ENCODE results near the gene EID2B. TPM values are rescaled to one million over a fixed set of nuclear protein-coding genes. Genes with fewer than 3 reads are reported as not detected.

Gene EID2B
- total and polyA plus RNA-seq, 9 of the 15 experiments (the other 6 are each of a cell fraction or from before 2014, with no cell fraction given): 2.8 to 8.8 (median 4.8) TPM

DNA sequence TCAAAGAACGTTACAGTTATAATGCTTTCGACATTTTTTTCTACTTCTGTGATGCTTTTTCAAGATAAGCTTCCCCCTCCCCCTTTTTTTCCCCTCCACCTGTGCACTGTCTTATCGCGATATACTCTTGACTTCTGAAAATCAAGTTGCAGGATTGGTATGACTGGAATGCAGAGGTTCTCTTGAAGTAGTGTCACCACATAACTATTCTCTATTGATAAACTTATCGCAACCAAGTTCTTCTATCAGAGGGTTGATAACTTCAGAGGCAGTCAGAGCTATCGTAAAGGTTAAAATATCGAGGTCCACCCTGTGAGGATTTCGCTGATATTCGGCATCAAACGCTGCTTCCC, 6.5 kb upstream of the EID2B start:
- 1% methylated on average over 10 of the region's 10 CpGs for WGBS (ENCODE audit: insufficient coverage, low coverage, missing lambda C conversion rate)
- intact Hi-C loops (cut with micrococcal nuclease): no loop called here
- H2AFZ ChIP-seq (ENCODE audit: low read depth, low read length): peak overlapping the region; percentile 98
- no TSS peak for BruUV-seq (replicated peaks)
- 0 out of 3 replicates have a peak, but pooled peaks cover 2% of the 10 kb centered on the region for H3K36me3 ChIP-seq (ENCODE audit: control insufficient read depth, insufficient read depth, low read length)
- CTCF ChIA-PET (ENCODE audit: low intra/inter-chr PET ratio): no interaction called here
- H4K20me1 ChIP-seq (replicated peaks; ENCODE audit: control insufficient read depth, insufficient read depth, low read length): no peaks in the 10 kb centered on the region
- peak overlapping the region; percentile 75 to 99 for H3K9ac ChIP-seq (ENCODE audit: insufficient read depth in 1 of 2, low read depth in 2 of 2, low read length in 2 of 2)
- H3K27ac ChIP-seq (ENCODE audit: extremely low read depth, low read depth, low read length): peak overlapping the region; percentile 81
- peak overlapping the region; percentile 88 for H3K4me3 ChIP-seq
- no peak for ATAC-seq
- peak overlapping the region; percentile 92 for H3K4me2 ChIP-seq (ENCODE audit: insufficient read depth, low read length)
- peak; percentile 69 for FAIRE-seq
- H3K9me1 ChIP-seq (ENCODE audit: control insufficient read depth, insufficient read depth, low read length): no peaks in the 10 kb centered on the region
- POLR2A ChIA-PET: interaction anchor here (0.6 to 1.2 kb wide), 5 partner anchors 9 to 301 kb away, joined by 3 to 8 read pairs (median 3); partner anchors contain the start of gene RPS16
- peaks cover 17% of the 10 kb centered on the region for H3K79me2 ChIP-seq (ENCODE audit: control insufficient read depth, insufficient read depth, low read length)
- peaks cover 2 to 7% of the 10 kb centered on the region in 2 experiments; a peak in 2 of 5 replicates for H3K27me3 ChIP-seq (ENCODE audit: control insufficient read depth in 2 of 2, insufficient read depth in 2 of 2, low read length in 2 of 2)
- peaks cover 3 to 8% of the 10 kb centered on the region in 2 experiments; a peak in 2 of 5 replicates for H3K4me1 ChIP-seq (replicated peaks in 1 of 2; ENCODE audit: control insufficient read depth in 2 of 2, insufficient read depth in 2 of 2, low read length in 2 of 2)
- no peaks in the 10 kb centered on the region for H3K9me3 ChIP-seq (replicated peaks; ENCODE audit: control insufficient read depth, insufficient read depth, low read depth, low read length)
- DNase-seq (ENCODE audit: extremely low read depth in 1 of 4, low spot score in 3 of 4): peak in 2 of 4 experiments; percentile 16 to 22
- in situ Hi-C loops (cut with MboI): loop anchor here (5.0 kb wide), 1 partner anchor 97 kb away; no protein-coding TSS in a partner anchor
- TF ChIP-seq GABPB2 (CRISPR knock-in tag; conservative IDR thresholded peaks at IDR 0.05) (no peak), SMARCE1 (IDR thresholded peaks at IDR 0.05) (peak; percentile 48; the same call in 1 of the 2 replicates), MTA1 (IDR thresholded peaks at IDR 0.05; ENCODE audit: borderline replicate concordance) (0 out of 2 replicates have a peak, but pooled peaks have one; percentile 33), ZNF551 (CRISPR knock-in tag; IDR thresholded peaks at IDR 0.05) (no peak), ZFX (CRISPR knock-in tag; IDR thresholded peaks at IDR 0.05) (no peak), TEAD4 (IDR thresholded peaks at IDR 0.05; ENCODE audit: low read length) (peak; percentile 67), TEAD4 (CRISPR knock-in tag; IDR thresholded peaks at IDR 0.05; ENCODE audit: borderline replicate concordance) (no peak), HDAC1 (IDR thresholded peaks at IDR 0.05) (peak in 1 of 2 experiments; percentile 45; a peak in 1 of 4 replicates), FOXJ3 (CRISPR knock-in tag; IDR thresholded peaks at IDR 0.05) (no peak), ZBED1 (IDR thresholded peaks at IDR 0.05) (peak; percentile 98), MEIS2 (IDR thresholded peaks at IDR 0.05; ENCODE audit: partially characterized antibody) (no peak), KDM2B (CRISPR knock-in tag; IDR thresholded peaks at IDR 0.05) (no peak), ZBTB1 (CRISPR knock-in tag; IDR thresholded peaks at IDR 0.05; ENCODE audit: borderline replicate concordance, low read depth) (no peak), DPF2 (IDR thresholded peaks at IDR 0.05) (0 out of 2 replicates have a peak, but pooled peaks have one; percentile 23), ZEB2 (IDR thresholded peaks at IDR 0.05) (0 out of 2 replicates have a peak, but pooled peaks have one; percentile 57), CHD2 (IDR thresholded peaks at IDR 0.05; ENCODE audit: low read depth, low read length) (peak; percentile 74; the same call in 1 of the 2 replicates), STAT5A (IDR thresholded peaks at IDR 0.05; ENCODE audit: borderline replicate concordance, low read length) (0 out of 2 replicates have a peak, but pooled peaks have one; percentile 5), HNRNPH1 (optimal IDR thresholded peaks at IDR 0.05; ENCODE audit: low read depth, low read length) (no peak), BCOR (IDR thresholded peaks at IDR 0.05) (no peak)
- TF ChIP-seq, protein P1, sequence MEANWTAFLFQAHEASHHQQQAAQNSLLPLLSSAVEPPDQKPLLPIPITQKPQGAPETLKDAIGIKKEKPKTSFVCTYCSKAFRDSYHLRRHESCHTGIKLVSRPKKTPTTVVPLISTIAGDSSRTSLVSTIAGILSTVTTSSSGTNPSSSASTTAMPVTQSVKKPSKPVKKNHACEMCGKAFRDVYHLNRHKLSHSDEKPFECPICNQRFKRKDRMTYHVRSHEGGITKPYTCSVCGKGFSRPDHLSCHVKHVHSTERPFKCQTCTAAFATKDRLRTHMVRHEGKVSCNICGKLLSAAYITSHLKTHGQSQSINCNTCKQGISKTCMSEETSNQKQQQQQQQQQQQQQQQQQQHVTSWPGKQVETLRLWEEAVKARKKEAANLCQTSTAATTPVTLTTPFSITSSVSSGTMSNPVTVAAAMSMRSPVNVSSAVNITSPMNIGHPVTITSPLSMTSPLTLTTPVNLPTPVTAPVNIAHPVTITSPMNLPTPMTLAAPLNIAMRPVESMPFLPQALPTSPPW (CRISPR knock-in tag; IDR thresholded peaks at IDR 0.05): peak; percentile 26; the same call in 1 of the 2 replicates
- TF ChIP-seq, protein P2, sequence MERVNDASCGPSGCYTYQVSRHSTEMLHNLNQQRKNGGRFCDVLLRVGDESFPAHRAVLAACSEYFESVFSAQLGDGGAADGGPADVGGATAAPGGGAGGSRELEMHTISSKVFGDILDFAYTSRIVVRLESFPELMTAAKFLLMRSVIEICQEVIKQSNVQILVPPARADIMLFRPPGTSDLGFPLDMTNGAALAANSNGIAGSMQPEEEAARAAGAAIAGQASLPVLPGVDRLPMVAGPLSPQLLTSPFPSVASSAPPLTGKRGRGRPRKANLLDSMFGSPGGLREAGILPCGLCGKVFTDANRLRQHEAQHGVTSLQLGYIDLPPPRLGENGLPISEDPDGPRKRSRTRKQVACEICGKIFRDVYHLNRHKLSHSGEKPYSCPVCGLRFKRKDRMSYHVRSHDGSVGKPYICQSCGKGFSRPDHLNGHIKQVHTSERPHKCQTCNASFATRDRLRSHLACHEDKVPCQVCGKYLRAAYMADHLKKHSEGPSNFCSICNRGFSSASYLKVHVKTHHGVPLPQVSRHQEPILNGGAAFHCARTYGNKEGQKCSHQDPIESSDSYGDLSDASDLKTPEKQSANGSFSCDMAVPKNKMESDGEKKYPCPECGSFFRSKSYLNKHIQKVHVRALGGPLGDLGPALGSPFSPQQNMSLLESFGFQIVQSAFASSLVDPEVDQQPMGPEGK (CRISPR knock-in tag; IDR thresholded peaks at IDR 0.05; ENCODE audit: borderline replicate concordance): no peak
- TF ChIP-seq, protein P3, sequence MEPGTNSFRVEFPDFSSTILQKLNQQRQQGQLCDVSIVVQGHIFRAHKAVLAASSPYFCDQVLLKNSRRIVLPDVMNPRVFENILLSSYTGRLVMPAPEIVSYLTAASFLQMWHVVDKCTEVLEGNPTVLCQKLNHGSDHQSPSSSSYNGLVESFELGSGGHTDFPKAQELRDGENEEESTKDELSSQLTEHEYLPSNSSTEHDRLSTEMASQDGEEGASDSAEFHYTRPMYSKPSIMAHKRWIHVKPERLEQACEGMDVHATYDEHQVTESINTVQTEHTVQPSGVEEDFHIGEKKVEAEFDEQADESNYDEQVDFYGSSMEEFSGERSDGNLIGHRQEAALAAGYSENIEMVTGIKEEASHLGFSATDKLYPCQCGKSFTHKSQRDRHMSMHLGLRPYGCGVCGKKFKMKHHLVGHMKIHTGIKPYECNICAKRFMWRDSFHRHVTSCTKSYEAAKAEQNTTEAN (CRISPR knock-in tag; IDR thresholded peaks at IDR 0.05): no peak
